OCI-LY1 (cell line): ENCODE data around the gene STAC3.

Experiments
- EZH2 ChIP-seq: fragments of 200-600 bp; sonication (generic), shearing (Covaris generic); IDR thresholded peaks from 2 replicates; pipeline ENCODE4 v1.8.0; 2017; ENCODE audit warnings: borderline replicate concordance, mixed run types, mild to moderate bottlenecking, antibody characterized with exemption, low read length, moderate library complexity, mixed read lengths
- TF ChIP-seq, protein P1 (sequence below): fragments of 200-600 bp; sonication (generic), shearing (Covaris generic); IDR thresholded peaks from 2 replicates; pipeline ENCODE4 v1.5.1; 2017; ENCODE audit warnings: mild to moderate bottlenecking, antibody characterized with exemption, low read length, moderate library complexity, mixed read lengths

DNA sequence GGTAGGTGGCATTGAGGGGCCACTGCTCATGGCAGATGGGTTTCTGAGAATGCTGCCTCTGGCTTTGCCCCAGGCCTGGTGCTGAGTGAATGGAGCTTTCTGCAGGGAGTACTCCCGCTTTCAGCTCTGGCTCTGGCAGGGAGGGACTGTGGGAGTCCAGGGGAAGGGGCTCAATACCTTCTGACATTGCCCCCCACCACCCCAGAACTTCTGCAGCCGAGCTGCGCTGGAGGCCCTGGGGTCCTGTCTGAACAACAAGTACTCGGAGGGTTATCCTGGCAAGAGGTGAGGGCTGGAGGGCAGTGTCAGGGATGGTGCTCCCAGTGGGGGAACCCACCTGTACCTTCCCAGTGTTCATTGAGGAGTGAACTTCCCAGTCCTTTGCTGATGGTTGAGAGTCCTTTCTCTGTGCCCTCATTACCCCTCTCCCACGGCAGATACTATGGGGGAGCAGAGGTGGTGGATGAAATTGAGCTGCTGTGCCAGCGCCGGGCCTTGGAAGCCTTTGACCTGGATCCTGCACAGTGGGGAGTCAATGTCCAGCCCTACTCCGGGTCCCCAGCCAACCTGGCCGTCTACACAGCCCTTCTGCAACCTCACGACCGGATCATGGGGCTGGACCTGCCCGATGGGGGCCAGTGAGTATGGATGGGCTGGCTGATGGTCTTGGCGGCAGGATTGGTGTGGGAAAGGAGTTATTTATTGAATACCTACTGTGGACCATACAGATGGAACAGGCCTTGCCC lies 19.5 kb downstream of the STAC3 start:
- TF ChIP-seq, protein P1, sequence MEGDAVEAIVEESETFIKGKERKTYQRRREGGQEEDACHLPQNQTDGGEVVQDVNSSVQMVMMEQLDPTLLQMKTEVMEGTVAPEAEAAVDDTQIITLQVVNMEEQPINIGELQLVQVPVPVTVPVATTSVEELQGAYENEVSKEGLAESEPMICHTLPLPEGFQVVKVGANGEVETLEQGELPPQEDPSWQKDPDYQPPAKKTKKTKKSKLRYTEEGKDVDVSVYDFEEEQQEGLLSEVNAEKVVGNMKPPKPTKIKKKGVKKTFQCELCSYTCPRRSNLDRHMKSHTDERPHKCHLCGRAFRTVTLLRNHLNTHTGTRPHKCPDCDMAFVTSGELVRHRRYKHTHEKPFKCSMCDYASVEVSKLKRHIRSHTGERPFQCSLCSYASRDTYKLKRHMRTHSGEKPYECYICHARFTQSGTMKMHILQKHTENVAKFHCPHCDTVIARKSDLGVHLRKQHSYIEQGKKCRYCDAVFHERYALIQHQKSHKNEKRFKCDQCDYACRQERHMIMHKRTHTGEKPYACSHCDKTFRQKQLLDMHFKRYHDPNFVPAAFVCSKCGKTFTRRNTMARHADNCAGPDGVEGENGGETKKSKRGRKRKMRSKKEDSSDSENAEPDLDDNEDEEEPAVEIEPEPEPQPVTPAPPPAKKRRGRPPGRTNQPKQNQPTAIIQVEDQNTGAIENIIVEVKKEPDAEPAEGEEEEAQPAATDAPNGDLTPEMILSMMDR, result no peak
- TF ChIP-seq EZH2, result no peak
